ENCODE measurements around the gene MACC1.

MACC1 gene

DNA sequence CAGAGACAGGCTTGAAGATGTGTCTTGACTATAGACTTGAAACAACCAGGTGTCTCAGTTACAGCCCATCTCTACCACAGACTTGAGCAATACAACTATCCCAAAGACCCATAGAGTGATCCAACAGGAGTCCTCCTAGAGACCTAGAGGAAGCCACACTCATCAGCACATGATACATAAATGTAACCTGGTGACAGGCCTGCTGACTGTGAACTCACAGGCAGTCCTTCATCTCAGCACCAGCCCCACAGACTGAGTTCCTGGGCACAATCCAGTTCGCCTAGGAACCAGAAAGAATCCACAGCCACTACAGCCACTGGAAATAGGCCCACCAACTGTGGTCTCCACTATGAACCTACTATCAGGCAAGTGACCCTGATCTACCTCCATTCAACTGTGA lies 121.3 kb downstream of the MACC1 start:
- DNase-seq (ENCODE audit: extremely low spot score) = no peak
- ChIA-PET POLR2A (no interaction called here), CTCF (interaction anchor here (2.0 kb wide), 1 partner anchor 12 kb away, joined by 9 read pairs; no protein-coding TSS in a partner anchor)
- TF ChIP-seq, protein P1, sequence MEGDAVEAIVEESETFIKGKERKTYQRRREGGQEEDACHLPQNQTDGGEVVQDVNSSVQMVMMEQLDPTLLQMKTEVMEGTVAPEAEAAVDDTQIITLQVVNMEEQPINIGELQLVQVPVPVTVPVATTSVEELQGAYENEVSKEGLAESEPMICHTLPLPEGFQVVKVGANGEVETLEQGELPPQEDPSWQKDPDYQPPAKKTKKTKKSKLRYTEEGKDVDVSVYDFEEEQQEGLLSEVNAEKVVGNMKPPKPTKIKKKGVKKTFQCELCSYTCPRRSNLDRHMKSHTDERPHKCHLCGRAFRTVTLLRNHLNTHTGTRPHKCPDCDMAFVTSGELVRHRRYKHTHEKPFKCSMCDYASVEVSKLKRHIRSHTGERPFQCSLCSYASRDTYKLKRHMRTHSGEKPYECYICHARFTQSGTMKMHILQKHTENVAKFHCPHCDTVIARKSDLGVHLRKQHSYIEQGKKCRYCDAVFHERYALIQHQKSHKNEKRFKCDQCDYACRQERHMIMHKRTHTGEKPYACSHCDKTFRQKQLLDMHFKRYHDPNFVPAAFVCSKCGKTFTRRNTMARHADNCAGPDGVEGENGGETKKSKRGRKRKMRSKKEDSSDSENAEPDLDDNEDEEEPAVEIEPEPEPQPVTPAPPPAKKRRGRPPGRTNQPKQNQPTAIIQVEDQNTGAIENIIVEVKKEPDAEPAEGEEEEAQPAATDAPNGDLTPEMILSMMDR (IDR thresholded peaks at IDR 0.05; ENCODE audit: control extremely low read depth, extremely low read depth, low read depth, missing control alignments) = no peak

DNA sequence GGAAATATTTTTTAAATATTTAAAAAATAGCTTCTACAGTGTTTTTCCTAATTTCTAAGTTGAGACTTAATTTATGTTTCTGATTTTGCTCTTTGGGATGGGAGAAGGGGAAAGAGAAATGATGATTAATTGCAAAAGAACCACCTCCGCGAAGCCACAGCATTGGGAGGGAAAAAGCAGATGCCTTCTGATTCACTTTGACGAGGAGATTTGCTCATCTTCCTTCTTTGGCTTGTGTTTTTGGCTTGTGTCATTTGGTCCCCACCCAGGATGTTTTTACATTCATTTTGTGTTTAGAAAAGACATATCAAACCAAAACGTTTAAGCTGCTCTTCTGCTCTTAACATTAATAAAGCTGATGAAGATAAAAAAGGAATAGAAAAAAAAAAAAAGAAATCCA lies 121.7 kb downstream of the MACC1 start:
- TF ChIP-seq, protein P1 (IDR thresholded peaks at IDR 0.05; ENCODE audit: control extremely low read depth, extremely low read depth, low read depth, missing control alignments) = no peak
- ChIA-PET CTCF (interaction anchor here (2.0 kb wide), 1 partner anchor 12 kb away, joined by 9 read pairs; no protein-coding TSS in a partner anchor), POLR2A (no interaction called here)
- DNase-seq (ENCODE audit: extremely low spot score) = no peak

DNA sequence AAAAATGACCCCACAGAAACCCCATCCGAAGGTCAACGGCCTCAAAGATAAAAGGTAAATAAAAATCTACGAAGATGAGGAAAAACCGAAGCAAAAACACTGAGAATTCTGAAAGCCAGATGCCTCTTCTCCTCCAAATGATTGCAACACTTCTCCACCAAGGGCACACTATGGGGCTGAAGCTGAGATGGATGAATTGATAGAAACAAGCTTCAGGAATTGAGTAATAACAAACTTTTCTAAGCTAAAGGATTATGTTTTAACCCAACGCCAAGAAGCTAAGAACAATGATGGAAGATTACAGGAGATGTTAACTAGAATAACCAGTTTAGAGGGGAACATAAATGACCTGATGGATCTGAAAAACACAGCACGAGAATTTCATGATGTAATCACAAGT lies 127.8 kb downstream of the MACC1 start:
- POLR2A ChIA-PET = no interaction called here
- TF ChIP-seq, protein P1 (IDR thresholded peaks at IDR 0.05; ENCODE audit: control extremely low read depth, extremely low read depth, low read depth, missing control alignments) = no peak
- CTCF ChIA-PET = interaction anchor here (0.9 to 2.3 kb wide), 2 partner anchors 9 to 21 kb away, joined by 3 to 8 read pairs; no protein-coding TSS in a partner anchor
- DNase-seq (ENCODE audit: extremely low spot score) = no peak

DNA sequence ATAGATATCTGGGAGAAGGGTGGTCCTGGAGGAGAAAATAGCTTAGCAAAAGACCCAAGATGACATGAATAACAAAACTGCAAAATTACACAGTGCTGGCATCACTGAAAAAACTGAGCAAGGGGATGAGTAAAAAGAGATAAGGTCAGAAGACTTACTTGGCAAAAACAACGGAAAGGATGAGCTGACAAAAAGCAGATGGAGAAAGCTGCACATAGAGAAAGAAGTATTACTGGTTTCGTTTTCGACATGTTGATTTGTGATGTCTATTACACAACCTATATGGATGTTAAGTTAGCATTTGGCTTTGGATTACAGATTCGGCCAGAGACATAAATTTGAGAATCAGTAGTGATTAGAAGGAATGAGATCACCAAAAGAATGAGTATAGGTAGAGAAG lies 132.1 kb downstream of the MACC1 start:
- ChIA-PET POLR2A (no interaction called here), CTCF (interaction anchor here (1.0 to 1.3 kb wide), 2 partner anchors 9 to 58 kb away, joined by 3 to 4 read pairs; no protein-coding TSS in a partner anchor)

More for the DNA sequence above, 132.1 kb downstream of the MACC1 start:
- TF ChIP-seq, protein P1 (IDR thresholded peaks at IDR 0.05; ENCODE audit: control extremely low read depth, extremely low read depth, low read depth, missing control alignments) = no peak
- no peak for DNase-seq (ENCODE audit: extremely low spot score)

All from GM10248 (cell line).